OCI-LY7 (cell line): ENCODE results near the gene GGTLC1. TPM values are rescaled to one million over a fixed set of nuclear protein-coding genes. Genes with fewer than 3 reads are reported as not detected.

Experiments
- BruUV-seq: library from RNA; stranded (reverse); fragments of 400-500 nt; replicated peaks from 2 replicates; lab custom pipeline; 2021; lab: Mats Ljungman, UMichigan
- CTCF ChIA-PET: fragments of 300-600 bp; sonication (Branson Sonifier 250); formaldehyde crosslinking; loops from one replicate; lab custom pipeline; 2022; ENCODE audit warnings: antibody characterized with exemption; ENCODE audit not compliant: unreplicated experiment; lab: Charles Lee
- POLR2A ChIA-PET: fragments of 300-600 bp; sonication (Branson Sonifier 250); formaldehyde crosslinking; loops from one replicate; lab custom pipeline; 2022; ENCODE audit warnings: antibody characterized with exemption; lab: Charles Lee
- DNase-seq: peaks from one replicate; pipeline ENCODE4 v3.0.0-alpha.2; 2015; ENCODE audit warnings: low spot score
- H2AFZ ChIP-seq: fragments of 200-600 bp; sonication (generic), shearing (Covaris generic); 2 replicates; pipeline ENCODE4 v1.6.1; 2014; ENCODE audit warnings: mild to moderate bottlenecking, antibody characterized with exemption, low read length, moderate library complexity
- H3K27ac ChIP-seq: fragments of 200-600 bp; sonication (generic); 2 replicates; pipeline ENCODE4 v1.5.1; 2014; ENCODE audit warnings: mixed run types, low read depth, mild to moderate bottlenecking, moderate library complexity, low read length, inconsistent platforms; ENCODE audit not compliant: poor library complexity, severe bottlenecking
- H3K36me3 ChIP-seq: fragments of 200-600 bp; sonication (generic); 2 replicates; pipeline ENCODE4 v1.6.1; 2014; ENCODE audit warnings: mild to moderate bottlenecking, antibody characterized with exemption, low read length, moderate library complexity, mixed read lengths; ENCODE audit not compliant: insufficient read depth
- H3K4me1 ChIP-seq: fragments of 200-600 bp; sonication (generic); 2 replicates; pipeline ENCODE4 v1.5.1; 2014; ENCODE audit warnings: mild to moderate bottlenecking, low read length; ENCODE audit not compliant: insufficient read depth, poor library complexity, severe bottlenecking
- H3K4me2 ChIP-seq: fragments of 200-600 bp; sonication (generic); 2 replicates; pipeline ENCODE4 v1.6.1; 2014; ENCODE audit warnings: mild to moderate bottlenecking, low read length
- H3K4me3 ChIP-seq: fragments of 200-600 bp; sonication (generic); 2 replicates; pipeline ENCODE4 v1.5.1; 2014; ENCODE audit warnings: mild to moderate bottlenecking, low read depth, low read length; ENCODE audit not compliant: poor library complexity, severe bottlenecking
- H3K79me2 ChIP-seq: fragments of 200-600 bp; sonication (generic); 2 replicates; pipeline ENCODE4 v1.6.1; 2016; ENCODE audit warnings: low read depth, mild to moderate bottlenecking, low read length, moderate library complexity, mixed read lengths; ENCODE audit not compliant: insufficient read depth
- H3K9me2 ChIP-seq: fragments of 200-600 bp; sonication (generic); 2 replicates; pipeline ENCODE4 v1.6.1; 2016; ENCODE audit warnings: mild to moderate bottlenecking, low read length, mixed read lengths; ENCODE audit not compliant: insufficient read depth
- H3K9me3 ChIP-seq: fragments of 200-600 bp; sonication (generic); 2 replicates; pipeline ENCODE4 v1.6.1; 2014; ENCODE audit warnings: mild to moderate bottlenecking, mixed run types, low read length, mixed read lengths
- H4K20me1 ChIP-seq: fragments of 200-600 bp; sonication (generic); 2 replicates; pipeline ENCODE4 v1.6.1; 2014; ENCODE audit warnings: mild to moderate bottlenecking, antibody characterized with exemption, low read length, moderate library complexity, mixed read lengths; ENCODE audit not compliant: insufficient read depth
- CTCF ChIP-seq: fragments of 200-600 bp; sonication (generic); conservative IDR thresholded peaks from 2 replicates; pipeline ENCODE4 v1.5.1; 2014; ENCODE audit warnings: mild to moderate bottlenecking, antibody characterized with exemption, low read length, moderate library complexity, mixed read lengths
- EZH2phosphoT487 ChIP-seq: fragments of 200-600 bp; sonication (generic); IDR thresholded peaks from 2 replicates; pipeline ENCODE4 v1.6.1; 2018; ENCODE audit warnings: low read depth, borderline replicate concordance, mild to moderate bottlenecking, mixed run types, antibody characterized with exemption, low read length, moderate library complexity, mixed read lengths
- intact Hi-C: fragments of 100-400 bp; cut with micrococcal nuclease; formaldehyde crosslinking; loops from one replicate; pipeline ENCODE4 v1.10.0; 2022; ENCODE audit not compliant: unreplicated experiment
- total RNA-seq, 2 experiments: library from RNA; depleted of rRNA in 1 of 2; stranded (reverse); fragments of >200 nt in 1 of 2; shearing (Covaris generic) in 1 of 2; gene quantifications; 2 replicates each; pipeline ENCODE4 v1.2.3, GENCODE V29; 2014 to 2022

The GGTLC1 gene
- total RNA-seq, 2 experiments from 2014 or later = not detected

- Histone ChIP-seq H3K36me3 (no peaks in the 10 kb centered on the region), H4K20me1 (no peaks in the 10 kb centered on the region), H3K9me2 (no peaks in the 10 kb centered on the region), H2AFZ (no peak overlapping the region), H3K4me3 (no peak overlapping the region), H3K4me2 (no peak overlapping the region), H3K9me3 (no peaks in the 10 kb centered on the region), H3K4me1 (no peaks in the 10 kb centered on the region), H3K79me2 (no peaks in the 10 kb centered on the region), H3K27ac (no peak overlapping the region)
- no peak for TF ChIP-seq EZH2phosphoT487
- TF ChIP-seq CTCF = no peak
- ChIA-PET POLR2A (interaction anchor here (0.5 kb wide), 1 partner anchor 389 kb away, joined by 3 read pairs; no protein-coding TSS in a partner anchor), CTCF (no interaction called here)
- no TSS peak for BruUV-seq
- intact Hi-C loops = no loop called here
- DNase-seq = no peak
Measured at GRCh38 chr20:24033151-24033550, 44.6 kb upstream of the GGTLC1 start.

GRCh38 chr20:24032400-24032898 is 43.9 kb upstream of the GGTLC1 start:
- intact Hi-C loops = no loop called here

More at GRCh38 chr20:24032400-24032898, 43.9 kb upstream of the GGTLC1 start:
- Histone ChIP-seq H3K9me3 (no peaks in the 10 kb centered on the region), H3K36me3 (no peaks in the 10 kb centered on the region), H3K4me2 (no peak overlapping the region), H4K20me1 (no peaks in the 10 kb centered on the region), H2AFZ (no peak overlapping the region), H3K4me3 (no peak overlapping the region), H3K4me1 (no peaks in the 10 kb centered on the region), H3K9me2 (no peaks in the 10 kb centered on the region), H3K27ac (no peak overlapping the region), H3K79me2 (no peaks in the 10 kb centered on the region)
- no peak for TF ChIP-seq EZH2phosphoT487
- TF ChIP-seq CTCF = no peak
- ChIA-PET POLR2A (interaction anchor here (1.3 kb wide), 1 partner anchor 12 kb away, joined by 3 read pairs; no protein-coding TSS in a partner anchor), CTCF (no interaction called here)
- no peak for DNase-seq
- BruUV-seq = no TSS peak
